ENCODE results near the gene SPTBN4.
"Not testable (repeated sequence)": the region's sequence is repeated elsewhere in the genome, so short reads cannot be mapped to it uniquely, and the experiment has no call there.

The SPTBN4 gene

GRCh38 chr19:40465557-40466218 is 1.1 kb upstream of the SPTBN4 start, which contains the start of gene BLVRB:
Gene BLVRB, minus strand, starts transcription at chr19:40465745. Its CDS starts 57 bp downstream, at chr19:40465688.
- DNase-seq, result peak; percentile 97

DNA sequence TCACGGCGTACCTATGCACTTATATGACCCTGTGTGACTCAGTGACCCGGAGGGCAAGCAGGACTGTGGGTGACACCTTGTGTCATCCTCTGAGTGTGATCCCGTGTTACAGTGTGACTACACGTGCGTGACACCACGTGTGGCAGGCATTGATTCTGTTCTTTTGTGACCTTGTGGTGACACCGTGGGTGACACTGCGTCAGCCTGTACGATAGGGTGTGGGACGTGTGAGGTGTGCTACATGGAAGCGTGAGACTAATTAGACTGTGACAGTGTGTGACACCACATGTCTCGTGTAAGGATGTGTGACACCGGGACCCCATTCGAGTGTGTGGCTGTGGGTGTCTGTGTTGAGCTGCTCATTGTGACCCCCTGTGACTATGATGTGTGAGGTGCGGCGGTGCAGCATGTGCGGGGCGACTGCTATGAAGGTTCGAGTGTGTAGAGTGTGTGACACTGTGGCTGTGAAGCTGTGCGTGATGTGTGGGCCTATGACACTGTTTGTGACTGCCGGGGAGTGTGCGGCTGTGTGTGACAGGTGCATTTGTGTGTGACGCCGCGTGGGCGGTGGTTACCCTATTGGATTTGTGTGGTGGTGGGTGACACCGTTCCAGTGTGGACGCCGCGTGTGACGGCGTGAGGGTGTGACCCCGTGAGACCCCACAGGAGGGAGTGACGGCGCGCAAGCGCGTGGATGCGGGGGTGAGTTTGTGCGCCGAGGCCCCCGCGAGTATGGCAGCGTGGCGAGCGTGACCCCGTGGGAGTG is 399 bp upstream of the SPTBN4 start:
- peak; percentile 73 for DNase-seq

DNA sequence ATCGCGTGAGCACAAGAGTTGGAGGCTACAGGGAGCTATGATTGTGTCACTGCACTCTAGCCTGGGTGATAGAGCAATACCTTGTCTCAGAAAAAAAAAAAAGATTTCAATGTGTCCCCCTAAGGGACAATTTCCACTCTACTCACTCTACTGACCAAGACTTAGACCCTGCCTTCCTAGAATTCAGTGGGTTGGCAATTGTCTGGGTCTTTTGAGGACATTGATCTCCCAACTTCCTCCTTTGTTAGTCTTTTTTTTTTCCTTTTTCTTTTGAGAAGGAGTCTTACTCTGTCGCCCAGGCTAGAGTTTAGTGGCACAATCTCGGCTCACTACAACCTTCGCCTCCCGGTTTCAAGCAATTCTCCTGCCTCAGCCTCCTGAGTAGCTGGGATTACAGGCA is 2.2 kb downstream of the SPTBN4 start:
- DNase-seq, result no peak

DNA sequence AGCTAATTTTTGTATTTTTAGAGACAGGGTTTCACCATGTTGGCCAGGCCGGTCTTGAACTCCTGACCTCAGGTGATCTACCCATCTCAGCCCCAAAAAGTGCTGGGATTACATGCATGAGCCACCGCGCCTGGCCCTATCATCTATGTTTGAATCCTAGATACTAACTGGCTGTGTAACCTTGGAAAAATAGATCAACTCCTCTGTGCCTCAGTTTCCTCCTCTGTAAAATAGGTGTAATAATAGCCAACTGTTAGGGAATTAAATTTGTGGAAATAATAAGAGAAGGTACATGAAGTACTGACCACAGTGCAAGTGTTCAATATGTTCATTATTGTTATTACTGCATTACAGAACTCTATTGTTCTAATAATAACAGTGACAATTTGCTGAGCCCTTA is 4.3 kb downstream of the SPTBN4 start:
- no peak for DNase-seq

DNA sequence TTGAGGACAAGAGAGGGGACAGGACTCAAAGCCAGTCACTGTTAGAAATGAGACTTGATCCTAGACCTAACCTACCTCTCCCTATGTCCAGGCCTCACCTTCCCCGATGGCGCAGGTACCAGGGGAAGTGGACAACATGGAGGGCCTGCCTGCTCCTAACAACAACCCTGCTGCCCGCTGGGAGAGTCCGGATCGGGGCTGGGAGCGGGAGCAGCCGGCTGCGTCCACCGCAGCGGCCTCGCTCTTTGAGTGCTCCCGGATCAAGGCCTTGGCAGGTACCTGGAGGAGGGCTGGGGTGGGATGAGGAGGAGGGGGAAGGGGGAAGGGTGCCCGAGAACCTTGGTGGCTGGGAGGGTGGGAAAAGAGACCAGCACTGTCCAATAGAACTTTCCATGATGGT is 5.7 kb downstream of the SPTBN4 start:
- no peak for DNase-seq

DNA sequence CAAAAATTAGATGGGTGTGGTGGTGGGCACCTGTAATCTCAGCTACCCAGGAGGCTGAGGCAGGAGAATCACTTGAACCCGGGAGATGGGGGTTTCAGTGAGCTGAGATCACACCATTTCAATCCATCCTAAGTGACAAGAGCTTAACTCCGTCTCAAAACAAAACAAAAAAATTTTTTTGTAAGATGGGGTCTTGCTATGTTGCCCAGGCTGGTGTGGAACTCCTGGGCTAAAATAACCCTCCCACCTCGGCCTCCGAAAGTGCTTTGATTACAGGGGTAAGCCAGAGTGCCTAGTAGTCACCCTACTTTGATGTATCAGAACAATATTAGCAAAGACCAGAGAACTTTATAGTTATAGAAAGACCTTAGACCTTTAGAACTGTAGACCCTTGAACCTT is 7.9 kb downstream of the SPTBN4 start:
- no peak for DNase-seq

GRCh38 chr19:40475878-40476644 is 9.3 kb downstream of the SPTBN4 start:
- DNase-seq, result not testable (repeated sequence)

- DNase-seq, result no peak
These were observed 19.2 kb downstream of the SPTBN4 start for GRCh38 chr19:40486017-40486416.

GRCh38 chr19:40489882-40490230 is 23.1 kb downstream of the SPTBN4 start:
- no peak for DNase-seq

- no peak for DNase-seq
These were observed 25.5 kb downstream of the SPTBN4 start for GRCh38 chr19:40492274-40492673.

DNA sequence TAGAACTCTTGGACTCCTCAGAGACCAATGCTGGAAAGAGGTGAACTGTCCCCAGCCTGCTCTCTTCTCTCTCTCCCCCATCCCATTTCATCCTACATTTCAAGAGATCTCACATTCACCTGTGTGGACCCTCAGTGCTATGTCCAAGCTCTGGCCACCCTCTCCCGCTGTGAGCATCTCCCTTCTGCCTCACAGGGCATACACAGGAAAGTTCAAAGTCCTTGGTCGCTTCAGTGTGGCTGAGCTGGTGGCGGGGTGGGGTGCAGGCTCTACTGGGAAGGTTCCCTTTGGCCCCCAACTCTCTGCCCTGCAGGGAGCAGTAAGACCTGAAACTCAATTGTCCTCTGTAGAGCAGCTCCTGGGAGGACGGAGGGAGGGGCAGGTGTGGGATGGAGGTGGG is 27.0 kb downstream of the SPTBN4 start:
- no peak for DNase-seq

- DNase-seq, result no peak
These were observed 27.5 kb downstream of the SPTBN4 start for GRCh38 chr19:40494191-40494838.

- no peak for DNase-seq
These were observed 30.4 kb downstream of the SPTBN4 start for GRCh38 chr19:40497214-40497613.

DNA sequence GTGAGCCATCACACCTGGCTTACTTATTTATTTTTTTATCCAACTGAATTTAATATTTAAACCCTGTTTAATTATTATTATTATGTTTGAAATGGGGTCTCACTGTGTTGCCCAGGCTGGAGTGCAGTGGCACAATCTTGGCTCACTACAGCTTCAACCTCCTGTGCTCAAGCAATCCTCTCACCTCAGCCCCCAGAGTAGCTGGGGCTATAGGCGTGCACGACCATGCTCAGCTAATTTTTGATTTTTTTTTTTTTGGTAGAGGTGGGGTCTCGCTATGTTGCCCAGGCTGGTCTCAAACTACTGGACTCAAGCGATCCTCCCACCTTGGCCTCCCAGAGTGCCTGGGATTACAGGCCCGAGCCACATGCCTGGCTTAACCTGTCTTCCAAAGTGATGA is 32.5 kb downstream of the SPTBN4 start:
- no peak for DNase-seq

DNA sequence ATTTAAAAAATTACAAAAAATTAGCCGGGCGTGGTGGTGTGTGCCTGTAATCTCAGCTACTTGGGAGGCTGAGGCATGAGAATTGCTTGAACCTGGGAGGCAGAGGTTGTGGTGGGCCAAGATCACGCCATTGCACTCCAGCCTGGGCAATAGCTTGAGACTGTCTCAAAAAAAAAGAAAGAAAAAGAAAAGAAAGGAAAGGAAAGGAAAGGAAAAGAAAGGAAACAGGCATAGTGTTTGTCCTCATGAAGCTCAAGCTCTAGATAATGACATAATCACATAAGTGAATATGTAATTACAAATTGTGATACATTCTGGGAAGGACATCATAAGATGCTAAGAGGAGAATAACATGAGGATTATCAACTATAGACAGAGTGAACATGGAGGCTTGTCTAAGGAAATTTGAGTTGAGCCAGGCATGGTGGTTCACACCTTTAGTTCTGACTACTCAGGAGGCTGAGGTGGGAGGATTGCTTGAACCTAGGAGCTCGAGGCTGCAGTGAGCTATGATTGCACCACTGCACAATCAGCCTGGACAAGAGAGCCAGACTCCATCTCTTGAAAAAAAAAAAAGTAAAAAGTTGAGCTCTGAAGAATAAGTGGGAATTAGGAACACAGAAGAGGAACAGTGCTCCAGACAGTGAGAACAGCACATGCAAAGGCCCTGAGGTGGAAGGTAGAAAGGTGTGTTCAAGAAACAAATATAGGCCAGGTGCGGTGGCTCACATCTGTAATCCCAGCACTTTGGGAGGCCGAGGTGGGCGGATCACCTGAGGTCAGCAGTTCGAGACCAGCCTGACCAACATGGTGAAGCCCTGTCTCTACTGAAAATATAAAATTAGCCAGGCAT is 34.1 kb downstream of the SPTBN4 start:
- not testable (repeated sequence) for DNase-seq

GRCh38 chr19:40501599-40501998 is 34.8 kb downstream of the SPTBN4 start:
- no peak for DNase-seq

GRCh38 chr19:40502081-40502480 is 35.3 kb downstream of the SPTBN4 start:
- DNase-seq, result no peak

DNA sequence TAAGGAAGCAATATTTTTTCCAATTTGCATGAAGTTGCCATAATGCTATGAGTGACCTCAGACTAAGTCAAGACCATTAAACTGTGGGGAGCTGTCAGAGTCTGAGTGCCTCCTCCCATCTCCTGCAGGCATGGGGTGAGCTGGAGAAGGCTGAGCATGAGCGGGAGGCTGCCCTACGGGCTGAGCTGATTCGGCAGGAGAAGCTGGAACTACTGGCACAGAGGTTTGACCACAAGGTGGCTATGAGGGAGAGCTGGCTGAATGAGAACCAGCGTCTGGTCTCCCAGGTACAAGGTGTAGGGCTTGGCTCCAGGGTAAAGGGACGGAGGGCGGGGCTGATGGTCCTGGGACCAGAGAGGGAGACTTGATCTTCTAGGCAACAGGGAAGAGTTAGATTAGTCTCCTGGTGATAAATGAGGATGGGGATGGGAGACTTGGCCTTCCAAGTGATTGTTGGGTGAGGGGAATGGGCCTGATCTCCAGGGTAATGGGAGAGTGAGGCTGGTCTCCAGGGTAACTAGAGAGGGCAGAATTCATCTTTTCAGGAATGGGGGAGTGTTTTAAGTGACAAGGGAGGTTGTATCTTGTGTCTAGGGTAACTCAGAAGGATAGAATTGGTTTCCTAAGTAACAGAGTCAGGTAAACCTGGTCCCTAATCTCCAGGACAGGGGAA is 36.0 kb downstream of the SPTBN4 start:
- no peak for DNase-seq

GRCh38 chr19:40503320-40503695 is 36.5 kb downstream of the SPTBN4 start:
- no peak for DNase-seq

DNA sequence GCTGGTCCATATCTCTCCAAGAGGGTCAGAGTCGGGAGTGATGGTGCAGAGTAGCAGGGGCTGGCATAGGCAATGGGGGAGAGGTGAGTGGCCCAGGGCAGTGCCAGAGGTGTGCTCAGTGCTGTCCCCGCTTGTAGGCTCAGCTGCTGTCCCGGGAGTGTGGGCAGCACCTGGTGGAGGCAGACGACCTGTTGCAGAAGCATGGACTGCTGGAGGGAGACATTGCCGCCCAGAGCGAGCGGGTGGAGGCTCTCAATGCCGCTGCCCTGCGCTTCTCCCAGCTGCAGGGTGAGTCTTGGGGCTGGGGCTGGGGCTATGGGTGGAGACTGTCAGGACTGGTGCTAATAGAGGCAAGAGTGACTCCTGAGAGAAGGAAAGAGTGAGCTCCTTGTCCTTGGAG is 39.3 kb downstream of the SPTBN4 start:
- no peak for DNase-seq

DNA sequence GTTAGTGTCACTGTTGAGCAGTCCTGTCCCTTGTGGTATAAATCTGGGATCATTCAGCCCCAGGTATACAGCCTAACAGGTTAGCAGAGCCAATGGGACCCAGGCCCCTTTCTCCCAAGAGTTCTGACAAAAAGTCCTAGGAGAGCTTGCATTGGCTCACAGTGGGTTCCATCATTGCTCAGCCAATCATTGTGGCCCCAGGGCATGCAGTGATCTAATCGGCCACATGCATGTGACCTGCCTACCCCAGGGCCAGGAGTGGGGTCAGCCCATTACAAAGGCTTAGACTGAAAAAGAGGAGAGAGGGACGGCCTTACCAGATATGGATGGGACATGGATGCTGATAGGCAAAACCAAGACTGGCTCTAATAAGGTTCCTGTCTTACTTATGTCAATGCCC is 41.1 kb downstream of the SPTBN4 start:
- DNase-seq, result no peak

All from activated gamma-delta T cell (primary cell).